Pancreas (tissue), 10 donors: ENCODE measurements around the gene ABCD2. TPM values are rescaled to one million over a fixed set of nuclear protein-coding genes. Genes with fewer than 3 reads are reported as not detected.
A peak's percentile ranks its signal among the peaks of the same experiment; 100 is the strongest.
"Not testable (repeated sequence)": the region's sequence is repeated elsewhere in the genome, so short reads cannot be mapped to it uniquely, and the experiment has no call there.

Source experiments
- ATAC-seq, 4 donors: fragments of 200-7000 bp; cut with Tn5 transposase; one replicate each; pipeline versions ENCODE4 v1.8.0 to v1.9.1; 2020; ENCODE audit warnings: mild to moderate bottlenecking in 4 of 4, moderate library complexity in 4 of 4
- DNase-seq, 6 donors: peaks; one replicate each; pipeline ENCODE4 v3.0.0-alpha.2; 2020
- FAIRE-seq: peaks from 2 replicates; lab custom pipeline; 2012; peaks lifted over from hg19 to GRCh38; lab: Jason Lieb, UNC
- H3K27ac ChIP-seq, 4 donors: fragments of 200-600 bp; sonication (generic); 1 replicate in 3 of 4; 2 replicates in 1 of 4; pipeline versions ENCODE4 v1.5.0 to v1.8.0; 2020
- H3K27me3 ChIP-seq, 4 donors: fragments of 200-600 bp; one replicate each; pipeline ENCODE4 v1.8.0; 2021
- H3K36me3 ChIP-seq, 3 donors: fragments of 200-600 bp; sonication (generic) in 1 of 3; one replicate each; pipeline versions ENCODE4 v1.5.0 to v1.8.0; 2020 to 2021
- H3K4me1 ChIP-seq, 3 donors: fragments of 200-600 bp; one replicate each; pipeline ENCODE4 v1.8.0; 2021
- H3K4me3 ChIP-seq, 4 donors: fragments of 200-600 bp; sonication (generic) in 2 of 4; one replicate each; pipeline versions ENCODE4 v1.5.0 to v1.8.0; 2020 to 2021
- H3K9me3 ChIP-seq, 4 donors: fragments of 200-600 bp; one replicate each; pipeline ENCODE4 v1.8.0; 2021
- CTCF ChIP-seq, 4 donors: fragments of 200-600 bp; sonication (generic) in 3 of 4; IDR thresholded peaks; one replicate each; pipeline versions ENCODE4 v1.5.0 to v1.8.0; 2021; ENCODE audit warnings: antibody characterized with exemption in 4 of 4
- WGBS, 2 donors: extraction: QIAGEN DNeasy Blood & Tissue Kit; methylation state at CpG; one replicate each; pipeline ENCODE4 v1.1.7; 2013; 5-methylcytosine and 5-hydroxymethylcytosine counted together
- intact Hi-C, 3 donors: fragments of 100-400 bp; cut with DNase I; formaldehyde crosslinking; loops; one replicate each; pipeline versions ENCODE4 v1.11.1 to v1.14.2; 2022
- polyA plus RNA-seq, 2 donors: library from polyadenylated mRNA; stranded (reverse); fragments of 200-250 nt; gene quantifications; one replicate each; pipeline ENCODE4 v1.2.3, GENCODE V29; 2013
- total RNA-seq, 6 donors: library from RNA; stranded (reverse); fragmentation: NEBNext Ultra II Directional in 4 of 6; extraction: Animal tissue kit (Norgen Biotek cat#: 25700) in 4 of 6; gene quantifications; one replicate each; pipeline versions ENCODE4 v1.2.1 to v1.2.4, GENCODE V29; 2021 to 2023
- donor health status: healthy with polysubstance abuse.
- donor health status: DM: no; HTN: no; CAD: no; lungs with moderate emphysema.
- donor health status: DM: no; HTN: no; CAD: no.
- donor health status: control.
- donor health status: control.
- donor health status: Bipolar disorder and iron deficiency.
- donor health status: DM: yes; HTN: yes; CAD: no.
- donor health status: DM: no; HTN: no; CAD: no.
- donor health status: DM: no; HTN: no; CAD: no.
- donor health status: DM: yes; HTN: yes; CAD: no.

The ABCD2 gene
- total and polyA plus RNA-seq, 8 donors = 0.03 to 0.38 (median 0.05) TPM; not detected in 1

- Histone ChIP-seq H3K36me3 (no peaks in the 10 kb centered on the region), H3K27ac (no peak overlapping the region), H3K4me3 (no peak overlapping the region), H3K9me3 (no peaks in the 10 kb centered on the region), H3K27me3 (no peaks in the 10 kb centered on the region), H3K4me1 (no peaks in the 10 kb centered on the region)
- FAIRE-seq (no peak), DNase-seq (peak in 1 of 6 donors; percentile 33), ATAC-seq (no peak)
- intact Hi-C loops = no loop called here
- no peak for TF ChIP-seq CTCF (IDR thresholded peaks at IDR 0.05)
- 77 to 79% methylated on average over 20 of the region's 20 CpGs for WGBS, 2 donors
These were observed 6.6 kb upstream of the ABCD2 start for GRCh38 chr12:39626033-39626814.

- no peak for FAIRE-seq
These were observed 4.3 kb upstream of the ABCD2 start for GRCh38 chr12:39623919-39624318.

GRCh38 chr12:39623160-39623559, 3.6 kb upstream of the ABCD2 start:
- WGBS, 2 donors = 87 to 88% methylated on average over 10 of the region's 10 CpGs
- H3K36me3 ChIP-seq, H3K27ac ChIP-seq, H3K4me3 ChIP-seq, intact Hi-C loops, FAIRE-seq, H3K4me1 ChIP-seq, H3K9me3 ChIP-seq, ATAC-seq, H3K27me3 ChIP-seq, DNase-seq: not testable (repeated sequence)

More at GRCh38 chr12:39623919-39624318, 4.3 kb upstream of the ABCD2 start:
- Histone ChIP-seq H3K36me3 (no peaks in the 10 kb centered on the region), H3K4me1 (peaks cover 0 to 6% (median 3%) of the 10 kb centered on the region in 3 donors), H3K9me3 (no peaks in the 10 kb centered on the region), H3K27ac (no peak overlapping the region), H3K4me3 (no peak overlapping the region), H3K27me3 (no peaks in the 10 kb centered on the region)
- ATAC-seq = no peak
- 51 to 68% methylated on average over 1 of the region's 1 CpG for WGBS, 2 donors
- intact Hi-C loops = no loop called here
- no peak for DNase-seq
- TF ChIP-seq CTCF (IDR thresholded peaks at IDR 0.05) = no peak

- Histone ChIP-seq H3K4me3 (no peak overlapping the region), H3K36me3 (no peaks in the 10 kb centered on the region), H3K4me1 (peaks cover 0 to 6% (median 3%) of the 10 kb centered on the region in 3 donors), H3K9me3 (no peaks in the 10 kb centered on the region), H3K27ac (no peak overlapping the region), H3K27me3 (no peaks in the 10 kb centered on the region)
- DNase-seq = no peak
- WGBS, 2 donors = 31 to 37% methylated on average over 1 of the region's 1 CpG
- intact Hi-C loops = no loop called here
- no peak for TF ChIP-seq CTCF (IDR thresholded peaks at IDR 0.05)
- ATAC-seq = no peak
- FAIRE-seq = no peak
These were observed 2.7 kb upstream of the ABCD2 start for GRCh38 chr12:39622306-39622705.

GRCh38 chr12:39621670-39622069, 2.1 kb upstream of the ABCD2 start:
- H3K9me3 ChIP-seq = no peaks in the 10 kb centered on the region
- TF ChIP-seq CTCF (IDR thresholded peaks at IDR 0.05) = no peak
- intact Hi-C loops = no loop called here
- ATAC-seq = no peak
- H3K27ac ChIP-seq = no peak overlapping the region
- H3K4me3 ChIP-seq = no peak overlapping the region
- H3K36me3 ChIP-seq = no peaks in the 10 kb centered on the region
- DNase-seq = no peak
- FAIRE-seq = no peak
- H3K27me3 ChIP-seq = no peaks in the 10 kb centered on the region
- peaks cover 0 to 6% (median 3%) of the 10 kb centered on the region in 3 donors for H3K4me1 ChIP-seq
